HepG2 (cell line): ENCODE data around the gene ADGRB2. TPM values are rescaled to one million over a fixed set of nuclear protein-coding genes. Genes with fewer than 3 reads are reported as not detected.

Experiments
- ASH2L ChIP-seq: fragments of 300-600, 200-600 bp; sonication (generic); IDR thresholded peaks from 2 replicates; pipeline ENCODE4 v1.7.0; 2017; ENCODE audit warnings: low read depth, mild to moderate bottlenecking, moderate library complexity, mixed read lengths, low read length; ENCODE audit not compliant: insufficient read length
- RFX1 ChIP-seq: fragments of 450-650 bp; IDR thresholded peaks from 2 replicates; pipeline ENCODE4 v1.6.1; 2017
- TEAD2 ChIP-seq: sonication (generic); formaldehyde crosslinking; IDR thresholded peaks from 2 replicates; pipeline ENCODE4 v1.9.0; 2021; ENCODE audit warnings: missing genetic modification reagents
- ZNF263 ChIP-seq: sonication (generic); formaldehyde crosslinking; IDR thresholded peaks from 2 replicates; pipeline ENCODE4 v1.4.0; 2020; ENCODE audit warnings: missing genetic modification reagents
- ZNF644 ChIP-seq: IDR thresholded peaks from 2 replicates; pipeline ENCODE4 v1.6.1; 2016; ENCODE audit warnings: low read depth
- ZNF766 ChIP-seq: sonication (generic); formaldehyde crosslinking; IDR thresholded peaks from 2 replicates; pipeline ENCODE4 v1.5.0; 2020; ENCODE audit warnings: missing genetic modification reagents, borderline replicate concordance
- polyA plus RNA-seq, 8 experiments: library from polyadenylated mRNA; depleted of rRNA in 3 of 8; stranded (reverse) in 7 of 8; unstranded in 1 of 8; fragments of >200 nt; fragmentation: Illumina TruSeq in 4 of 8; extraction: Trizol in 4 of 8; gene quantifications; 2 replicates each; pipeline versions ENCODE4 v1.2.1 to v1.2.3, GENCODE V29; 2011 to 2016; ENCODE audit warnings: low read depth in 4 of 8, missing spikeins in 1 of 8, mixed read lengths in 1 of 8; ENCODE audit not compliant: insufficient read depth in 1 of 8
- total RNA-seq, 5 experiments: library from RNA; depleted of rRNA; stranded (reverse); fragments of >200 nt; fragmentation: Illumina TruSeq; extraction: Trizol; gene quantifications; 2 replicates each; pipeline ENCODE4 v1.2.3, GENCODE V29; 2016; ENCODE audit warnings: low read depth in 1 of 5
- TF ChIP-seq, protein P1 (sequence below): sonication (generic); formaldehyde crosslinking; IDR thresholded peaks from 2 replicates; pipeline ENCODE4 v1.5.0; 2020; ENCODE audit warnings: mild to moderate bottlenecking, missing genetic modification reagents, borderline replicate concordance
- TF ChIP-seq, protein P2 (sequence below): sonication (generic); formaldehyde crosslinking; IDR thresholded peaks from 2 replicates; pipeline ENCODE4 v1.8.0; 2022; ENCODE audit warnings: missing genetic modification reagents, mild to moderate bottlenecking, borderline replicate concordance
- TF ChIP-seq, protein P3 (sequence below): sonication (generic); formaldehyde crosslinking; IDR thresholded peaks from 2 replicates; pipeline ENCODE4 v1.4.0; 2020; ENCODE audit warnings: missing genetic modification reagents, mild to moderate bottlenecking, borderline replicate concordance
- TF ChIP-seq, protein P4 (sequence below): sonication (generic); formaldehyde crosslinking; IDR thresholded peaks from 2 replicates; pipeline ENCODE4 v1.4.0; 2020; ENCODE audit warnings: mild to moderate bottlenecking, missing genetic modification reagents
- TF ChIP-seq, protein P5 (sequence below): sonication (generic); formaldehyde crosslinking; conservative IDR thresholded peaks from 2 replicates; pipeline ENCODE4 v1.8.1; 2023; ENCODE audit warnings: missing genetic modification reagents

Gene ADGRB2
- total and polyA plus RNA-seq, 2 of the 13 experiments (the other 11 are each of a cell fraction or from before 2014, with no cell fraction given) = 0.03 to 0.09 TPM

DNA sequence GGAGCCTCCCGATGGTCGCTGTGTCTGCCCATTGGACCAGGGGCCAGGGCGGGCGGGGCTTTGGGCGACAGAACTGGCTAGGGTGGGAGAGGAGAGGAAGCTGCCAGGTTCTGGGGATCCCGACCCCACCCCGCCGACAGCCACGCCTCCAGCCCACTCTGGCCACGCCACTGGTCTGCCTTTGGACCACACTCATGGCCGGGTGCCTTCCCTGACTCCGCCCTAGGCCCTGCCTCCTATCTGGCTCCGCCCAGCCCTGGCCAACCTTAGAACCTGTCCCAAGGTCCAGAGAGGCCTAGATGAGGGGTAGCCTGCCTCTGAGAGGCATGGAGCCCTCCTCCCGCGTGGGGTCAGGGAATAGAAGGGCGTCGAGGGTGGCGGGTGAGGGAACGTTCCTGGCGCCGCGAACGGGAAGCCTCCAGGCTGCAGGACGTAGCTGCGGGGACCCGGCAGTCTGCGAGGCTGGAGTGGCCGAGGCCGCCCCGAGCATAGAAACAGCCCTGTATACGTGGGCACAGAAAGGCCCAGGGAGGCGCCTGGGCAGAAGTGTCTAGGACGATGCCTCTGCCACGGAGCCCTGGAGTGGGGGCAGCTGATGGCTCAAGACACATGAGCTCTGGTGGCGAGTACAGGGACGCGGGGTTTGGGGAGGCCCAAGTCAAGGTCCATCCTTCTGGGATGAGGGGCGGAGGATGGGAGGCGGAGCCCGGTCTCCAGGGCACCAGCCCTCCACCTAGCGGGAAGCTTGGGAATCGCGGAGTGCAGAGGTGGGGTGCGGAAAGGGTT is 48.9 kb downstream of the ADGRB2 start (continued):
- TF ChIP-seq, protein P1, sequence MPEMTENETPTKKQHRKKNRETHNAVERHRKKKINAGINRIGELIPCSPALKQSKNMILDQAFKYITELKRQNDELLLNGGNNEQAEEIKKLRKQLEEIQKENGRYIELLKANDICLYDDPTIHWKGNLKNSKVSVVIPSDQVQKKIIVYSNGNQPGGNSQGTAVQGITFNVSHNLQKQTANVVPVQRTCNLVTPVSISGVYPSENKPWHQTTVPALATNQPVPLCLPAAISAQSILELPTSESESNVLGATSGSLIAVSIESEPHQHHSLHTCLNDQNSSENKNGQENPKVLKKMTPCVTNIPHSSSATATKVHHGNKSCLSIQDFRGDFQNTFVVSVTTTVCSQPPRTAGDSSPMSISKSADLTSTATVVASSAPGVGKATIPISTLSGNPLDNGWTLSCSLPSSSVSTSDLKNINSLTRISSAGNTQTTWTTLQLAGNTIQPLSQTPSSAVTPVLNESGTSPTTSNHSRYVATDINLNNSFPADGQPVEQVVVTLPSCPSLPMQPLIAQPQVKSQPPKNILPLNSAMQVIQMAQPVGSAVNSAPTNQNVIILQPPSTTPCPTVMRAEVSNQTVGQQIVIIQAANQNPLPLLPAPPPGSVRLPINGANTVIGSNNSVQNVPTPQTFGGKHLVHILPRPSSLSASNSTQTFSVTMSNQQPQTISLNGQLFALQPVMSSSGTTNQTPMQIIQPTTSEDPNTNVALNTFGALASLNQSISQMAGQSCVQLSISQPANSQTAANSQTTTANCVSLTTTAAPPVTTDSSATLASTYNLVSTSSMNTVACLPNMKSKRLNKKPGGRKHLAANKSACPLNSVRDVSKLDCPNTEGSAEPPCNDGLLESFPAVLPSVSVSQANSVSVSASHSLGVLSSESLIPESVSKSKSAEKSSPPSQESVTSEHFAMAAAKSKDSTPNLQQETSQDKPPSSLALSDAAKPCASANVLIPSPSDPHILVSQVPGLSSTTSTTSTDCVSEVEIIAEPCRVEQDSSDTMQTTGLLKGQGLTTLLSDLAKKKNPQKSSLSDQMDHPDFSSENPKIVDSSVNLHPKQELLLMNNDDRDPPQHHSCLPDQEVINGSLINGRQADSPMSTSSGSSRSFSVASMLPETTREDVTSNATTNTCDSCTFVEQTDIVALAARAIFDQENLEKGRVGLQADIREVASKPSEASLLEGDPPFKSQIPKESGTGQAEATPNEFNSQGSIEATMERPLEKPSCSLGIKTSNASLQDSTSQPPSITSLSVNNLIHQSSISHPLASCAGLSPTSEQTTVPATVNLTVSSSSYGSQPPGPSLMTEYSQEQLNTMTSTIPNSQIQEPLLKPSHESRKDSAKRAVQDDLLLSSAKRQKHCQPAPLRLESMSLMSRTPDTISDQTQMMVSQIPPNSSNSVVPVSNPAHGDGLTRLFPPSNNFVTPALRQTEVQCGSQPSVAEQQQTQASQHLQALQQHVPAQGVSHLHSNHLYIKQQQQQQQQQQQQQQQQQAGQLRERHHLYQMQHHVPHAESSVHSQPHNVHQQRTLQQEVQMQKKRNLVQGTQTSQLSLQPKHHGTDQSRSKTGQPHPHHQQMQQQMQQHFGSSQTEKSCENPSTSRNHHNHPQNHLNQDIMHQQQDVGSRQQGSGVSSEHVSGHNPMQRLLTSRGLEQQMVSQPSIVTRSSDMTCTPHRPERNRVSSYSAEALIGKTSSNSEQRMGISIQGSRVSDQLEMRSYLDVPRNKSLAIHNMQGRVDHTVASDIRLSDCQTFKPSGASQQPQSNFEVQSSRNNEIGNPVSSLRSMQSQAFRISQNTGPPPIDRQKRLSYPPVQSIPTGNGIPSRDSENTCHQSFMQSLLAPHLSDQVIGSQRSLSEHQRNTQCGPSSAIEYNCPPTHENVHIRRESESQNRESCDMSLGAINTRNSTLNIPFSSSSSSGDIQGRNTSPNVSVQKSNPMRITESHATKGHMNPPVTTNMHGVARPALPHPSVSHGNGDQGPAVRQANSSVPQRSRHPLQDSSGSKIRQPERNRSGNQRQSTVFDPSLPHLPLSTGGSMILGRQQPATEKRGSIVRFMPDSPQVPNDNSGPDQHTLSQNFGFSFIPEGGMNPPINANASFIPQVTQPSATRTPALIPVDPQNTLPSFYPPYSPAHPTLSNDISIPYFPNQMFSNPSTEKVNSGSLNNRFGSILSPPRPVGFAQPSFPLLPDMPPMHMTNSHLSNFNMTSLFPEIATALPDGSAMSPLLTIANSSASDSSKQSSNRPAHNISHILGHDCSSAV (CRISPR knock-in tag) = 0 out of 2 replicates have a peak, but pooled peaks have one; percentile 28
- TF ChIP-seq RFX1 = no peak; the same call in 1 of the 2 replicates
- TF ChIP-seq ZNF263 (CRISPR knock-in tag) = peak; percentile 84
- TF ChIP-seq, protein P2, sequence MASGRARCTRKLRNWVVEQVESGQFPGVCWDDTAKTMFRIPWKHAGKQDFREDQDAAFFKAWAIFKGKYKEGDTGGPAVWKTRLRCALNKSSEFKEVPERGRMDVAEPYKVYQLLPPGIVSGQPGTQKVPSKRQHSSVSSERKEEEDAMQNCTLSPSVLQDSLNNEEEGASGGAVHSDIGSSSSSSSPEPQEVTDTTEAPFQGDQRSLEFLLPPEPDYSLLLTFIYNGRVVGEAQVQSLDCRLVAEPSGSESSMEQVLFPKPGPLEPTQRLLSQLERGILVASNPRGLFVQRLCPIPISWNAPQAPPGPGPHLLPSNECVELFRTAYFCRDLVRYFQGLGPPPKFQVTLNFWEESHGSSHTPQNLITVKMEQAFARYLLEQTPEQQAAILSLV = no peak; the same call in 1 of the 2 replicates
- TF ChIP-seq, protein P3, sequence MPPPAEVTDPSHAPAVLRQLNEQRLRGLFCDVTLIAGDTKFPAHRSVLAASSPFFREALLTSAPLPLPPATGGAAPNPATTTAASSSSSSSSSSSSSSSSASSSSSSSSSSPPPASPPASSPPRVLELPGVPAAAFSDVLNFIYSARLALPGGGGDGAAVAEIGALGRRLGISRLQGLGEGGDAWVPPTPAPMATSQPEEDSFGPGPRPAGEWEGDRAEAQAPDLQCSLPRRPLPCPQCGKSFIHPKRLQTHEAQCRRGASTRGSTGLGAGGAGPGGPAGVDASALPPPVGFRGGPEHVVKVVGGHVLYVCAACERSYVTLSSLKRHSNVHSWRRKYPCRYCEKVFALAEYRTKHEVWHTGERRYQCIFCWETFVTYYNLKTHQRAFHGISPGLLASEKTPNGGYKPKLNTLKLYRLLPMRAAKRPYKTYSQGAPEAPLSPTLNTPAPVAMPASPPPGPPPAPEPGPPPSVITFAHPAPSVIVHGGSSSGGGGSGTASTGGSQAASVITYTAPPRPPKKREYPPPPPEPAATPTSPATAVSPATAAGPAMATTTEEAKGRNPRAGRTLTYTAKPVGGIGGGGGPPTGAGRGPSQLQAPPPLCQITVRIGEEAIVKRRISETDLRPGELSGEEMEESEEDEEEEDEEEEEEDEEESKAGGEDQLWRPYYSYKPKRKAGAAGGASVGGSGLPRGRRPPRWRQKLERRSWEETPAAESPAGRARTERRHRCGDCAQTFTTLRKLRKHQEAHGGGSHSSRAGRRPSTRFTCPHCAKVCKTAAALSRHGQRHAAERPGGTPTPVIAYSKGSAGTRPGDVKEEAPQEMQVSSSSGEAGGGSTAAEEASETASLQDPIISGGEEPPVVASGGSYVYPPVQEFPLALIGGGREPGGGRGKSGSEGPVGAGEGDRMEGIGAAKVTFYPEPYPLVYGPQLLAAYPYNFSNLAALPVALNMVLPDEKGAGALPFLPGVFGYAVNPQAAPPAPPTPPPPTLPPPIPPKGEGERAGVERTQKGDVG (CRISPR knock-in tag) = peak; percentile 50; the same call in 1 of the 2 replicates
- no peak for TF ChIP-seq TEAD2 (CRISPR knock-in tag)
- TF ChIP-seq, protein P4, sequence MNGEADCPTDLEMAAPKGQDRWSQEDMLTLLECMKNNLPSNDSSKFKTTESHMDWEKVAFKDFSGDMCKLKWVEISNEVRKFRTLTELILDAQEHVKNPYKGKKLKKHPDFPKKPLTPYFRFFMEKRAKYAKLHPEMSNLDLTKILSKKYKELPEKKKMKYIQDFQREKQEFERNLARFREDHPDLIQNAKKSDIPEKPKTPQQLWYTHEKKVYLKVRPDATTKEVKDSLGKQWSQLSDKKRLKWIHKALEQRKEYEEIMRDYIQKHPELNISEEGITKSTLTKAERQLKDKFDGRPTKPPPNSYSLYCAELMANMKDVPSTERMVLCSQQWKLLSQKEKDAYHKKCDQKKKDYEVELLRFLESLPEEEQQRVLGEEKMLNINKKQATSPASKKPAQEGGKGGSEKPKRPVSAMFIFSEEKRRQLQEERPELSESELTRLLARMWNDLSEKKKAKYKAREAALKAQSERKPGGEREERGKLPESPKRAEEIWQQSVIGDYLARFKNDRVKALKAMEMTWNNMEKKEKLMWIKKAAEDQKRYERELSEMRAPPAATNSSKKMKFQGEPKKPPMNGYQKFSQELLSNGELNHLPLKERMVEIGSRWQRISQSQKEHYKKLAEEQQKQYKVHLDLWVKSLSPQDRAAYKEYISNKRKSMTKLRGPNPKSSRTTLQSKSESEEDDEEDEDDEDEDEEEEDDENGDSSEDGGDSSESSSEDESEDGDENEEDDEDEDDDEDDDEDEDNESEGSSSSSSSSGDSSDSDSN (CRISPR knock-in tag) = peak; percentile 88
- TF ChIP-seq ASH2L = peak; percentile 84
- TF ChIP-seq, protein P5, sequence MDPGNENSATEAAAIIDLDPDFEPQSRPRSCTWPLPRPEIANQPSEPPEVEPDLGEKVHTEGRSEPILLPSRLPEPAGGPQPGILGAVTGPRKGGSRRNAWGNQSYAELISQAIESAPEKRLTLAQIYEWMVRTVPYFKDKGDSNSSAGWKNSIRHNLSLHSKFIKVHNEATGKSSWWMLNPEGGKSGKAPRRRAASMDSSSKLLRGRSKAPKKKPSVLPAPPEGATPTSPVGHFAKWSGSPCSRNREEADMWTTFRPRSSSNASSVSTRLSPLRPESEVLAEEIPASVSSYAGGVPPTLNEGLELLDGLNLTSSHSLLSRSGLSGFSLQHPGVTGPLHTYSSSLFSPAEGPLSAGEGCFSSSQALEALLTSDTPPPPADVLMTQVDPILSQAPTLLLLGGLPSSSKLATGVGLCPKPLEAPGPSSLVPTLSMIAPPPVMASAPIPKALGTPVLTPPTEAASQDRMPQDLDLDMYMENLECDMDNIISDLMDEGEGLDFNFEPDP (CRISPR knock-in tag) = 0 out of 2 replicates have a peak, but pooled peaks have one; percentile 59
- no peak for TF ChIP-seq ZNF644 (CRISPR knock-in tag)
- peak; percentile 77; the same call in 1 of the 2 replicates for TF ChIP-seq ZNF766 (CRISPR knock-in tag)
